HG03457 (cell line): Measurements from ENCODE around the gene PNRC2.
"Not testable (repeated sequence)": the region's sequence is repeated elsewhere in the genome, so short reads cannot be mapped to it uniquely, and the experiment has no call there.

Experiments used
- ATAC-seq: cut with Tn5 transposase; IDR thresholded peaks from one replicate; pipeline ENCODE4 v1.9.1; 2021; ENCODE audit warnings: moderate number of reproducible peaks; ENCODE audit not compliant: unreplicated experiment

The PNRC2 gene

GRCh38 chr1:23987038-23987437 is 27.4 kb downstream of the PNRC2 start:
- not testable (repeated sequence) for ATAC-seq

- no peak for ATAC-seq
Measured at GRCh38 chr1:23989263-23989662, 29.6 kb downstream of the PNRC2 start.

GRCh38 chr1:23992011-23992410 is 32.4 kb downstream of the PNRC2 start:
- not testable (repeated sequence) for ATAC-seq

- ATAC-seq: no peak
Measured at GRCh38 chr1:23995431-23995837, 35.8 kb downstream of the PNRC2 start.

- ATAC-seq: no peak
Measured at GRCh38 chr1:23996700-23997229, 37.1 kb downstream of the PNRC2 start.

GRCh38 chr1:23997812-23998211 is 38.2 kb downstream of the PNRC2 start:
- no peak for ATAC-seq

GRCh38 chr1:23999156-23999671 is 39.6 kb downstream of the PNRC2 start:
- no peak for ATAC-seq

GRCh38 chr1:24002695-24003094 is 43.1 kb downstream of the PNRC2 start:
- no peak for ATAC-seq

GRCh38 chr1:24003331-24003972 is 43.8 kb downstream of the PNRC2 start:
- ATAC-seq: no peak

- no peak for ATAC-seq
Measured at GRCh38 chr1:24004132-24004531, 44.5 kb downstream of the PNRC2 start.

- no peak for ATAC-seq
Measured at GRCh38 chr1:24005163-24005562, 45.5 kb downstream of the PNRC2 start.

GRCh38 chr1:24007079-24007478 is 47.5 kb downstream of the PNRC2 start:
- no peak for ATAC-seq

GRCh38 chr1:24008574-24009184 is 49.1 kb downstream of the PNRC2 start:
- not testable (repeated sequence) for ATAC-seq

GRCh38 chr1:24009406-24009805 is 49.8 kb downstream of the PNRC2 start:
- no peak for ATAC-seq

- no peak for ATAC-seq
Measured at GRCh38 chr1:24010650-24011049, 51.0 kb downstream of the PNRC2 start.

GRCh38 chr1:24012878-24013277 is 53.2 kb downstream of the PNRC2 start:
- not testable (repeated sequence) for ATAC-seq
